GM04503 (cell line): ENCODE data around the gene DCAF10.
"Not testable (repeated sequence)": the region's sequence is repeated elsewhere in the genome, so short reads cannot be mapped to it uniquely, and the experiment has no call there.

Source experiments
- DNase-seq: peaks from one replicate; pipeline ENCODE4 v3.0.0-alpha.2; 2012; ENCODE audit warnings: low read depth

DCAF10 gene

DNA sequence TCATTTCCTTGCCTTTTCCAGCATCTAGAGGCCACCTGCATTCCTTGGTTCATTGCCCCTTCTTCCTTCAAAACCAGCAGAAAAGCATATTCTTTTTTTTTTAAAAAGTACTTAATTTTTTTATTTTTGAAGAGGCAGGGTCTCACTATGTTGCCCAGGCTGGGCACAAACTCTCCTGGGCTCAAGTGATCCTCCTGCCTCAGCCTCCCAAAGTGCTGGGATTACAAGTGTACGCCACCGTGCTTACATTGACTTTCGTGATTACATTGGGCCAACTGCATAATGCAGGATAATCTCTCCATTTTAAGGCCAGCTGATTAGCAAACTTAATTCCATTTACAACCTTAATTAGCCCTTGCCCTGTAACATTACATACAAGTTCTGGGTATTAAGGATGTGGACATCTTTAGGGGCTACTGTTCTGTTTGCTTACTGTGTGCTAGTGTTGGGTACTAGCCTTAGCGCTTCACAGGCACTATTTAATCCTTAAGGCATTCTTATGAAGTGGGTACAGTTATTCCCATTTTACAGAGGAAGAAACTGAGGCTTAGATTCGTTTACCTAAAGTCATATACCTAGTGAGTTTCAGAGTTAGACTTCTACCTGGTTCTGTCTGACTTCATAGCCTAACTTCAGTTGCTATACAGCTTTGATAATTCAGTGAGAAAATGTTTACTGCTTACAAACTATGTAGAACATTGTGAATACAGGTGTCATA is 69.6 kb downstream of the DCAF10 start:
- no peak for DNase-seq

DNA sequence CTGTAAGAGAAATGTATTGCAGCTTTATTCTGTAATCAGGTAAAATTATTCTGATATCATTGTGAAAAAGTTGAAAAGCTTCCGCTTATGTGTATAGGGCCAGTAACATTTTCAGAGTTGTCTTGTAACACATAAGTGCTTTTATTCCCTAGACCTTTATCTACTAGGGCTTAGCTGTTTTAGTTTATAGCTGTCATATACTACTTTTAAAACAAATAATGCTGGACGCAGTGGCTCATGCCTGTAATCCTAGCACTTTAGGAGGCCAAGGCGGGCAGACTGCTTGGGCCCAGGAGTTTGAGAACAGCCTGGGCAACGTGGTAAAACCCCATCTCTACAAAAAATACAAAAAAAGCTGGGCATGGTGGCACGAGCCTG is 70.2 kb downstream of the DCAF10 start:
- DNase-seq: no peak

DNA sequence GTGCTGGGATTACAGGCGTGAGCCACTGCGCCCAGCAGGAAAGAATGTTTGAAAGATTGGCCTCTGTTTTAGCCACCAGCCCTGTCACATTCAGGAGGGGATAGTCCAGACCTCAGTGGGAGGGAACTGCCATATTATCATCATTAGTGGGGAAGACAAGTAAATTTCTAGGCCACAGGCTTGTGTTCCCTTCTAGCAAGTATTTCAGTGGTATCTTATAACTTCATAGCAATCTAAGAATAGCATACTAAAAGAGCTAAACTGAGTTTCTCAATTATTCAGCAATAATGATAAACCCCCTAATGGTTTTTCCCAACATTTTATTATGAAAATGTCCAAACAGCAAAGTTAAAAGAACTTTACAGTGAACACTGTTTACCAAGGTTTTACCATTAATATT is 73.4 kb downstream of the DCAF10 start:
- no peak for DNase-seq

DNA sequence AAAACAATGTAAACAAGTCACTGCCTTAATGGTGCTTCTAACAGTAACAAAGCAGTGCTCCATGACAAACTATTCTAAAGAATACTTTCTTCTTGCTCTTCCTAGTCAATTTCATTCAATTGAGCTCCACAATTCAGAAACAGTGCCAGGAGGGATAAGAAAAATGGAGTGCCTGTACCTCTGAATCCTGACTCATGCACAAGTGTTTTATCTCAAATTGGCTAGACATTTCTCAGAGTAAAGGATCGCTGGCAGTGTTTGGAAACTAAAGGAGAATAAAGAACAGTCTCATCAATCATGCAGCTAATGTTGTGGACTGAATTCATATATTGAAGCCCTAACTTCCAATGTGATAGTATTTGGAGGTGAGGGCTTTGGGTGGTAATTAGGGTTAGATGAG is 75.8 kb downstream of the DCAF10 start:
- no peak for DNase-seq

GRCh38 chr9:37880916-37881479 is 80.4 kb downstream of the DCAF10 start:
- DNase-seq: no peak

- not testable (repeated sequence) for DNase-seq
Observed at GRCh38 chr9:37887977-37888583, 87.5 kb downstream of the DCAF10 start.

GRCh38 chr9:37889536-37889935 is 88.9 kb downstream of the DCAF10 start:
- no peak for DNase-seq

DNA sequence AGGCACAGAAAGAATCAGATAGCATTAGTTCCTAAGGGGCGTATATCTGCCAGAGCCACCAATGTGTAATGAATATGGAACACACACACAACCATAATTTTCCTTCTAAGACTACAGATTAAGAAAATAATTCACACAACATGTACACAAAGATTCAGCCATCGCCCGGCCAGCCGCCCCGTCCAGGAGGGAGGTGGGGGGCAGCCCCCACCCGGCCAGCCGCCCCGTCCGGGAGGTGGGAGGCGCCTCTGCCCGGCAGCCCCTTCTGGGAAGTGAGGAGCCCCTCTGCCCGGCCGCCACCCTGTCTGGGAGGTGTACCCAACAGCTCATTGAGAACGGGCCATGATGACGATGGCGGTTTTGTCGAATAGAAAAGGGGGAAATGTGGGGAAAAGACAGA is 90.4 kb downstream of the DCAF10 start:
- not testable (repeated sequence) for DNase-seq

DNA sequence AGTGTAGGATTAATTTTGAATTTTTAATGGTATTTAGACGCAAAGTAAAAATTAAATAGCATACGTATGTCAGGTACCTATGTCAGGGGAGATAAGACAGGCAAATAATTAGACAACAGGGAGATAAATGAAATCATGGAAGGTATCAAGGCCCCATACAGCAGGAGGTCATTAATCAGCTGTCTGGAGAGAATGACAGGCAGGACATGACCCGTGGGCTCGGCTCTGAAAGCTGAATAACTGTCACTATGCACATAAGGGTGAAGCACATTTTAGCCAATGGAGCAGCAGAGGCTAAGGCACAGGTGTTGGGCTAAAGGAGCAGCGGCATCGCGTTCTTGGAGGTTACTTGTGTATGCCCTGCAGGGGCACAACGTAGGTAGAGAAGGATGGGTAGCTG is 91.5 kb downstream of the DCAF10 start:
- DNase-seq: no peak

DNA sequence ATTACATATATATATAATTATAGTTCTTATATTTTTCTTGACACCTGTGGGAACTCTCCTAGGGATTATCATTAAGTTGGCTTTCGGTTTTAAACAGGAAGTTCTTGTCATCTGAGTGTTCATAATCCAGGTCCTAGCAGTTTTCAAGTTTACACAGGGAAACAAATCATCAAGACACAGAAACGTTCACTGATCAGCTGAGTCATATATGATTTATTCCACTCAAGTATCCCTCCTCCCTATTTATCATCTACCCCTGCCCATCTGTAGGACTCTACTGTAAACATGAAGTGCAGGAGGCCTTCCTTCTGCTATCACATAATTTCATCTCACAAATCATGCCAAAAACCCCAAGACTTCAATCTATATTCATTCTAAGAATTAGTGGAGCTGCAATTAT is 97.1 kb downstream of the DCAF10 start:
- DNase-seq: no peak

- peak; percentile 27 for DNase-seq
Observed at GRCh38 chr9:37899041-37899440, 98.4 kb downstream of the DCAF10 start.

- DNase-seq: no peak
Observed at GRCh38 chr9:37902131-37902530, 101.5 kb downstream of the DCAF10 start.

- no peak for DNase-seq
Observed at GRCh38 chr9:37902796-37903646, 102.4 kb downstream of the DCAF10 start.

DNA sequence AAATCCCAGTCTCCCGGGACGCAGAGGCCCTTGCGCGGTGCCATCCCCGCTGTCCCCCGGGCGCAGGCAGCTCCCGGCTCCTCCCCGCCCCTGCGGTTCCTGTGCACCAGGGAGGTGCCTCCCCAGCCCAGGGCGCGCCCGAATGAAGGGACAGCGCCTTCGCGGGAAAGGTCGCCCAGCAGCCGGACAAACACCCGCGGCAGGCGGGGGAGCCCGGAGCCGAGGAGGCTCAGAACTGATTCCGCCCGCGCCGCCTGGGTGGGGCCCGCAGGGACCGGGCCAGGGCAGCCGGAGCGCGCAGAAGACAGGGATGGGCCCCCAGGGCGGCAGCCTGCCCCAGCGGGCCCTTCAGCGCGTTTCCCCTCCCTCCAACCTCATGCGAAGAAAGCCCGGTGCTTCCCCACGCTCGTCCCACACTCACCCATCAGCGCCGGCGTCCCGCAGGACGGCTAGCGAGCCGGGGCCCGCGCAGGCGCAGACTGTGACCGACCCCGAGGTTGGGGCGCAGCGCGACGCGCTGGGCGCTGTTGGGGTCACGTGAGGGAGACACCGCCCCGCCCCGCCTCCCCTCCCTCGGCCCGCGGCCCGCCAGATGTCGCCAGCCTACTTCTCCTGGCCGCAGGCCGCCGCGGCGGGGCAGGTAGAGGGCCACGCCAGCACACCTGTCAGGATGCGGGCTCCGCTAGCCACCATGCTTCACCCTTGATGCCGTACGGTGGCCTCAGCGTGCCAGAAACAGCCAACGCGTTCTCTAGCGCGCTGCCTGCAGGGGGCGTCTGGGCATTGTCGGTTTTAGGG is 103.2 kb downstream of the DCAF10 start, which contains the start of gene SLC25A51:
Gene SLC25A51 (minus strand): TSS at position 481 of the 798 bp plus-strand sequence. CDS start 15,577 bp downstream, outside the sequence.
- DNase-seq: peak; percentile 53

DNA sequence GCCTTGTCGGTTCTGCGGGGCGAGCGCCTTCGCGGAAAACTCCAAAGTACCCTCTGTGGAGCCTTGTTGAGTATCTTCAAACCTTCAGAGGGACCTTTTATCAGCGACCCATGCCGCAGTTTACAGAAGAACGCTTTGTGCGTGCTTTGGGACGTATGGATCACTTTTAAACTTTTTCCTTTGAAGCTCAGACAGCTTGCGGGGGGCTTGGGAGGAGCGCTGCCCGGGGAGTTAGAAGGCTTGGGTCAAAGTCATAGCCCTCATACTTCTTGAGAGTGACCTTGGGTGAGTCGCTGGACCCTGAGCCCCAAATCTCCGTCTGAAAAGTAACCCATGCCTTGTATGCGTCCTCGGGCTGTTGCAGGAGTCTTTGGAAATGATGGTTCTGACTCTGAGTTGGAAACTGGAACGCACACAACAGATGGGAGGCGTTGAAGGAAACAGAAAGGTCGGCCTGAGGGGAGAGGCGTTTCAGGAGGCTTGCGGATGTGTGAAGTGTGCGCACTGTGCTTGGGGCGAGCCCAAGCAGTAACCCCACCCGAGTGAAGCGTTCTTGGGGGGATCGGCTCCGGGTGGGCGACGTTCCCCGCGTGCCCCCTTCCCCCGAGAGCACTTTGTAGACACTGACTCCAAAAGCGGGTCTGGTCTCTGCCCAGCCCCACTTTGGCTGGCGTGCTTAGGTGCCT is 104.0 kb downstream of the DCAF10 start:
- DNase-seq: no peak

DNA sequence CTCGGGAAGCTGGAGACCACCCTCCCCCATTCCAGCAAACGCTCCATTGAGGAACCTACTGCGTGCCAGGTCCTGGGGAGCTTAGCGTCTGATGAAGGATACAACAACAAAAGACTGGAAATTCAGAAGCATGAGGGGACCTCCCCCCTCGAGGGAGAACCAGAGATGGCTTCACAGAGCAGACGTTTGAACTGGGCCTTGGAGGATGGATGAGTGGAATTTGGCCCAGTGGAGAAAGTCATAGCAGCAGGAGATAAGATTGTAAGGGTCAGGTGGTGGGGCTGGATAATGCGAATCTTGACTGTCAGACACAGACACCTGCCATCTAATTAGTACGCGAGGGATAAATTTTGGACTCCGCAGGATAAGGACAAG is 104.5 kb downstream of the DCAF10 start:
- DNase-seq: no peak

- no peak for DNase-seq
Observed at GRCh38 chr9:37905776-37906175, 105.2 kb downstream of the DCAF10 start.

DNA sequence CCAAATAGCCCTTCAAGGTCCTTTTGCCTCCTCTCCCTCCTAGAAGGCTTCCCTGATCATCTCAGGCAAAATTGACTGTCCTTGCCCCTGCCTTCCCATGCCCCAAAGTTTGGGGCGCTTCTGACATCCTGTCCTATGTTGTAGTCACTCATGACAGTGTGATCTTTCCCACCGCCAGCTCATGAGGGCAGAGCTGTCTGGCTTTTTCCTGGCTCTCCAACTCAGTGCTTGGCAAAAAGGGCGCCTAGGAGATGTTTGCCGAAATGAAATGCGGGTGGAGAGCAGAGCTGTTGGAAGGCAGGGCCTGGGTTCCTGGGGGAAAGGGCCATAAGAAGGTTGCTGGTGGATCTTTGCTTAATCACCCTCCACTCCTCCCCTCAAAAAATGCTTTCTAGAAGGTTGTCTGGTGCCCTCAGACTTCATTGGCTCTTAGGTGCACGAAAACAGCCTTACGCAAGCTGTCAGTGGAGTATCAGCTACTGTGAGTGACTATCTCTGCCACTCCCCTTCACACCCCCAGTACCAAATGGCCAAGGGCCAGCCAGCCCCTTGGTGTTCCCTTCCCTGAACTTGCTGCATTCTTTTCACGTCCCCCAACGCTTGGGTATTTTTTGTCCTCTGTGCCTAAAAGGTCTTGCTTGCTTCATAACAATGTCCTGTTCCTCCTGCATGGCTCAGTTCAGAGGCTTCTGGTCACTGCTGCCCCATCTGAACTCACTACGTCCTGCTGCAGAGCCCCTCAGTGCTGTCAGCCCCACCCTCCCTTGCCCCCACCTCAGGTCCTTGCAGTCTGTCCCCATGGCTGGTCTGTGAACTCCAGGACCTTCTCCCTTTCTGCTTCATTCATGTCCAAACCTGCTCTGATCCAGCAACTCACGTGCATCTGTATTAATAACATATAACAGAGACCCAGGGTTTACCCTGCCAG is 106.0 kb downstream of the DCAF10 start:
- DNase-seq: no peak

- no peak for DNase-seq
Observed at GRCh38 chr9:37908283-37908682, 107.7 kb downstream of the DCAF10 start.

DNA sequence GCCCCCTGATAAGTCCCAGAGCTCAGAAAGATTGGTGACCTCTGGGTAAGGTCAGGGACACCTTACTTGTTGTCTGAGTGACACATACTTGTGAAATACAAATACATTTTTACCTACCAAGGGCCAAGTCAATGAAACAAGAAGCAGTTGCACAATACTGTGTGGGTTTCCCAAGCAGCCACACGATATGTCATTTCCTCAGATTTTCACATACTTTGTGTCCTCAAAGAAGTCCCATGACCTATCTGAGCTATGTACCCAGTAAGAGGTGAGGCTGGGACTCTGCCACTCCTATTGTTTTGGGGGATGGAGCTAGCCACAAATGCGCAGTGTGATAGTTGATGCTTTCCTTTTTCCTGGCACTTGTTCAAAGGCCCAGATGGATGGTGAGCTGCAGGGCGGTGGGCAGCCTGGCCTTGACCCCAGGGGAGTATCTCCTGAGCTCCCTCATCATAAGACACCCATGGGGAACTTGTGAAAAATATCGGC is 108.1 kb downstream of the DCAF10 start:
- DNase-seq: peak; percentile 56
